Measurements from ENCODE around the gene PLPPR3. TPM values are rescaled to one million over a fixed set of nuclear protein-coding genes. Genes with fewer than 3 reads are reported as not detected.

PLPPR3 gene
- total RNA-seq, 1 experiment from 2014 or later: not detected

DNA sequence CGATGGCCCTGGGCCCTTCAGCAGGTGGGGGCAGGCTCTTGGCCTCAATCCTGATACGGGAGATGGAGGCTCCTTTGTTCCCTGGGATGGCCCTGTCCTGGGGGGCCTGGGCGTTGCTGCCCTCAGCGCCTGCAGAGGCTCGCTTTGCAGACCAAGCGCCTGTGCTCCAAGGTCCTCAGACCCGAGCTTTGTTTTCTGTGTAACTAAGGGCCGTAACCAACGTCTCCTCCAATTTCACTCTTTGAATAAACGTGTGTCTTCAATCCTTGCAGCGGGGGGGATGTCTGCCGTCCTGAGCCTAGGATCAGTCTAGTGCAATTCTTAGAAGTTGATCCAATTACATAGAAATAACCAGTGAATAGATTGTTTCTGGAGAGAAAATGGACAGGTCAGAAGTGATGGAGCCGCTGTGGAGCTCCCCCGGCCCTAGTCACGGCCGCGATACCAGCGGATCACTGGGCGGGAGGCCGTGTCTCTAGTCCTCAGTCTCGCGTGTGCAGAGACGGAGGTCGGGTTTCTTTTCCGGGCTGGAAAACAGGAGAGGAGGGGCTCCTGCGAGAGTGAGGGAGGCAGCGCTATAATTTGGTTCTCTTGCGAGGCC lies 19.2 kb downstream of the PLPPR3 start:
- CTCF ChIA-PET: interaction anchor here (0.6 to 0.8 kb wide), 2 partner anchors 178 to 295 kb away, joined by 3 to 5 read pairs; no protein-coding TSS in a partner anchor
- H3K36me3 Mint-ChIP-seq (ENCODE audit: insufficient read depth, unreplicated experiment): peaks cover 76% of the 10 kb centered on the region
- no peaks in the 10 kb centered on the region for H3K9me3 Mint-ChIP-seq (ENCODE audit: unreplicated experiment)
- TF ChIP-seq, protein P1, sequence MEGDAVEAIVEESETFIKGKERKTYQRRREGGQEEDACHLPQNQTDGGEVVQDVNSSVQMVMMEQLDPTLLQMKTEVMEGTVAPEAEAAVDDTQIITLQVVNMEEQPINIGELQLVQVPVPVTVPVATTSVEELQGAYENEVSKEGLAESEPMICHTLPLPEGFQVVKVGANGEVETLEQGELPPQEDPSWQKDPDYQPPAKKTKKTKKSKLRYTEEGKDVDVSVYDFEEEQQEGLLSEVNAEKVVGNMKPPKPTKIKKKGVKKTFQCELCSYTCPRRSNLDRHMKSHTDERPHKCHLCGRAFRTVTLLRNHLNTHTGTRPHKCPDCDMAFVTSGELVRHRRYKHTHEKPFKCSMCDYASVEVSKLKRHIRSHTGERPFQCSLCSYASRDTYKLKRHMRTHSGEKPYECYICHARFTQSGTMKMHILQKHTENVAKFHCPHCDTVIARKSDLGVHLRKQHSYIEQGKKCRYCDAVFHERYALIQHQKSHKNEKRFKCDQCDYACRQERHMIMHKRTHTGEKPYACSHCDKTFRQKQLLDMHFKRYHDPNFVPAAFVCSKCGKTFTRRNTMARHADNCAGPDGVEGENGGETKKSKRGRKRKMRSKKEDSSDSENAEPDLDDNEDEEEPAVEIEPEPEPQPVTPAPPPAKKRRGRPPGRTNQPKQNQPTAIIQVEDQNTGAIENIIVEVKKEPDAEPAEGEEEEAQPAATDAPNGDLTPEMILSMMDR (IDR thresholded peaks at IDR 0.05; ENCODE audit: unreplicated experiment): no peak
- peaks cover 33% of the 10 kb centered on the region for H3K4me1 Mint-ChIP-seq (ENCODE audit: insufficient read depth, unreplicated experiment)
- POLR2A ChIA-PET: interaction anchor here (0.7 to 1.6 kb wide), 3 partner anchors 24 to 91 kb away, joined by 3 to 5 read pairs (median 3); partner anchors contain the start of genes MED16 and RNU6-9
- peak overlapping the region; percentile 46 for H3K27ac Mint-ChIP-seq (ENCODE audit: low read depth, unreplicated experiment)
- H3K4me3 Mint-ChIP-seq (ENCODE audit: unreplicated experiment): peak overlapping the region; percentile 61
- intact Hi-C loops (cut with micrococcal nuclease): no loop called here
- no peaks in the 10 kb centered on the region for H3K27me3 Mint-ChIP-seq (ENCODE audit: insufficient read depth, unreplicated experiment)
- BruUV-seq (replicated peaks): no TSS peak
- DNase-seq (ENCODE audit: unreplicated experiment): no peak

GRCh38 chr19:801861-802497 lies 19.8 kb downstream of the PLPPR3 start:
- Mint-ChIP-seq H3K4me3 (ENCODE audit: unreplicated experiment) (peak overlapping the region; percentile 61), H3K9me3 (ENCODE audit: unreplicated experiment) (no peaks in the 10 kb centered on the region), H3K36me3 (ENCODE audit: insufficient read depth, unreplicated experiment) (peaks cover 70% of the 10 kb centered on the region), H3K27ac (ENCODE audit: low read depth, unreplicated experiment) (peak overlapping the region; percentile 46), H3K4me1 (ENCODE audit: insufficient read depth, unreplicated experiment) (peaks cover 33% of the 10 kb centered on the region), H3K27me3 (ENCODE audit: insufficient read depth, unreplicated experiment) (no peaks in the 10 kb centered on the region)
- intact Hi-C loops (cut with micrococcal nuclease): no loop called here
- no TSS peak for BruUV-seq (replicated peaks)
- TF ChIP-seq, protein P1 (IDR thresholded peaks at IDR 0.05; ENCODE audit: unreplicated experiment): no peak
- ChIA-PET CTCF (interaction anchor here (0.8 kb wide), 1 partner anchor 296 kb away, joined by 3 read pairs; no protein-coding TSS in a partner anchor), POLR2A (interaction anchor here (0.7 to 1.6 kb wide), 4 partner anchors 24 to 130 kb away, joined by 3 to 5 read pairs (median 3); partner anchors contain the start of genes MED16 and RNU6-9)
- no peak for DNase-seq (ENCODE audit: unreplicated experiment)

GRCh38 chr19:801030-801860 lies 20.5 kb downstream of the PLPPR3 start:
- H3K27ac Mint-ChIP-seq (ENCODE audit: low read depth, unreplicated experiment): no peak overlapping the region
- DNase-seq (ENCODE audit: unreplicated experiment): peak; percentile 75
- no peaks in the 10 kb centered on the region for H3K9me3 Mint-ChIP-seq (ENCODE audit: unreplicated experiment)
- H3K27me3 Mint-ChIP-seq (ENCODE audit: insufficient read depth, unreplicated experiment): no peaks in the 10 kb centered on the region
- peaks cover 33% of the 10 kb centered on the region for H3K4me1 Mint-ChIP-seq (ENCODE audit: insufficient read depth, unreplicated experiment)
- TF ChIP-seq, protein P1 (IDR thresholded peaks at IDR 0.05; ENCODE audit: unreplicated experiment): no peak
- ChIA-PET POLR2A (interaction anchor here (0.6 to 1.6 kb wide), 6 partner anchors 9 to 131 kb away, joined by 3 to 5 read pairs (median 3); no protein-coding TSS in a partner anchor), CTCF (interaction anchor here (0.7 kb wide), 1 partner anchor 56 kb away, joined by 3 read pairs; no protein-coding TSS in a partner anchor)
- intact Hi-C loops (cut with micrococcal nuclease): no loop called here
- no TSS peak for BruUV-seq (replicated peaks)
- peak overlapping the region; percentile 61 for H3K4me3 Mint-ChIP-seq (ENCODE audit: unreplicated experiment)
- peaks cover 63% of the 10 kb centered on the region for H3K36me3 Mint-ChIP-seq (ENCODE audit: insufficient read depth, unreplicated experiment)
